ENCODE results near the gene PDPN. TPM values are rescaled to one million over a fixed set of nuclear protein-coding genes. Genes with fewer than 3 reads are reported as not detected.

Gene PDPN
- total RNA-seq (2014; rRNA removed; shearing (Covaris generic)) (67.3 and 77.2 TPM in 2 replicates), polyA plus RNA-seq (2016; fragmentation: Nextera tagmentation; extraction: Ambion mirVana) (77.1 and 82.8 TPM in 2 replicates)
- long read RNA-seq, transcript PDPN-202 (6 exons, 2,801 nt): minor isoform, 17 of 58 reads
- long read RNA-seq, transcript PDPN-201 (6 exons, 3,104 nt): major isoform, 31 of 58 reads
- long read RNA-seq, partial matches to known transcripts: 1 of 58 reads
- long read RNA-seq, other reads (novel, unspliced or antisense): 8 of 58 reads

GRCh38 chr1:13583595-13583965 is at the start of gene PDPN:
Gene PDPN (plus strand): TSS chr1:13583832. CDS start chr1:13584034, 202 bp downstream.
- Histone ChIP-seq H3K27me3 (ENCODE audit: insufficient read depth) (peaks cover 5% of the 10 kb centered on the region; the same call in 1 of the 2 replicates), H4K20me1 (replicated peaks; ENCODE audit: insufficient read depth) (no peaks in the 10 kb centered on the region; the same call in 1 of the 2 replicates), H2AFZ (peak within 1 kb of the TSS; percentile 19), H3K9me2 (ENCODE audit: insufficient read depth) (0 out of 2 replicates have a peak, but pooled peaks cover 5% of the 10 kb centered on the region), H3K4me3 (peak within 1 kb of the TSS; percentile 96), H3K4me1 (ENCODE audit: insufficient read depth) (peaks cover 52% of the 10 kb centered on the region), H3K27ac (ENCODE audit: low read depth) (peak within 1 kb of the TSS; percentile 3), H3K36me3 (ENCODE audit: insufficient read depth) (no peaks in the 10 kb centered on the region), H3F3A (replicated peaks; ENCODE audit: low read depth) (peaks cover 7% of the 10 kb centered on the region; the same call in 1 of the 2 replicates), H3K4me2 (peak within 1 kb of the TSS; percentile 96), H3K79me2 (replicated peaks; ENCODE audit: insufficient read depth) (peaks cover 44% of the 10 kb centered on the region)
- ATAC-seq (peak; percentile 78), DNase-seq (ENCODE audit: low spot score) (peak; percentile 89)
- TF ChIP-seq POLR2AphosphoS5 (IDR thresholded peaks at IDR 0.05; ENCODE audit: low read depth) (peak; percentile 61; the same call in 1 of the 2 replicates), ETS1 (IDR thresholded peaks at IDR 0.05) (no peak)
- Mint-ChIP-seq H3K9me3 (no peaks in the 10 kb centered on the region), H3K27me3 (ENCODE audit: insufficient read depth, low read depth, poor library complexity) (peaks cover 12% of the 10 kb centered on the region), H3K4me3 (peak within 1 kb of the TSS; percentile 96), H3K27ac (no peak within 1 kb of the TSS; the same call in 1 of the 2 replicates), H3K4me1 (peaks cover 53% of the 10 kb centered on the region), H3K36me3 (ENCODE audit: low read depth) (peaks cover 9% of the 10 kb centered on the region; the same call in 2 of the 3 replicates)

GRCh38 chr1:13535227-13535626 is 48.4 kb upstream of the PDPN start:
- no peaks in the 10 kb centered on the region for H3K9me3 Mint-ChIP-seq
- no peaks in the 10 kb centered on the region for H3K36me3 Mint-ChIP-seq (ENCODE audit: low read depth)
- H3K4me3 Mint-ChIP-seq: no peak overlapping the region
- Histone ChIP-seq H3K79me2 (replicated peaks; ENCODE audit: insufficient read depth) (no peaks in the 10 kb centered on the region), H3F3A (replicated peaks; ENCODE audit: low read depth) (no peaks in the 10 kb centered on the region), H3K36me3 (ENCODE audit: insufficient read depth) (no peaks in the 10 kb centered on the region), H3K27ac (ENCODE audit: low read depth) (no peak overlapping the region), H3K4me3 (no peak overlapping the region), H2AFZ (no peak overlapping the region), H3K9me2 (ENCODE audit: insufficient read depth) (no peaks in the 10 kb centered on the region), H4K20me1 (replicated peaks; ENCODE audit: insufficient read depth) (no peaks in the 10 kb centered on the region; the same call in 1 of the 2 replicates), H3K27me3 (ENCODE audit: insufficient read depth) (no peaks in the 10 kb centered on the region), H3K4me1 (ENCODE audit: insufficient read depth) (no peaks in the 10 kb centered on the region), H3K4me2 (no peak overlapping the region)
- no peak for DNase-seq (ENCODE audit: low spot score)
- TF ChIP-seq EZH2phosphoT487 (IDR thresholded peaks at IDR 0.05; ENCODE audit: unreplicated experiment) (no peak), STAT1 (IDR thresholded peaks at IDR 0.05; ENCODE audit: unreplicated experiment) (no peak), ZNF331 (CRISPR knock-in tag; IDR thresholded peaks at IDR 0.05; ENCODE audit: low read depth) (no peak), POLR2AphosphoS5 (IDR thresholded peaks at IDR 0.05; ENCODE audit: low read depth) (no peak), ZNF114 (CRISPR knock-in tag; IDR thresholded peaks at IDR 0.05) (no peak), CTCF (conservative IDR thresholded peaks at IDR 0.05; ENCODE audit: low read depth in 2 of 2) (no peak), JUNB (IDR thresholded peaks at IDR 0.05; ENCODE audit: unreplicated experiment) (no peak), CREB1 (CRISPR knock-in tag; IDR thresholded peaks at IDR 0.05; ENCODE audit: low read depth) (no peak), NANOG (IDR thresholded peaks at IDR 0.05; ENCODE audit: borderline replicate concordance) (no peak), EZH2 (IDR thresholded peaks at IDR 0.05; ENCODE audit: low read depth, unreplicated experiment) (no peak)
- ATAC-seq: no peak
- H3K27me3 Mint-ChIP-seq (ENCODE audit: insufficient read depth, low read depth, poor library complexity): peaks cover 6% of the 10 kb centered on the region
- H3K27ac Mint-ChIP-seq: no peak overlapping the region
- peaks cover 7% of the 10 kb centered on the region; the same call in 2 of the 3 replicates for H3K4me1 Mint-ChIP-seq

All from GM23338 (cell line).